HCT116 (cell line): Measurements from ENCODE around the gene GFER.

Experiments
- CTCF ChIP-seq, 3 experiments: fragments of 200-600 bp in 1 of 3; sonication (generic) in 1 of 3; IDR thresholded peaks in 2 of 3; conservative IDR thresholded peaks in 1 of 3; 2 replicates each; pipeline ENCODE4 v1.5.1; 2012 to 2017; ENCODE audit warnings: low read depth in 2 of 3, low read length in 2 of 3, antibody characterized with exemption in 1 of 3, borderline replicate concordance in 1 of 3, control low read depth in 1 of 3, mild to moderate bottlenecking in 1 of 3, mixed read lengths in 1 of 3, mixed run types in 1 of 3, moderate library complexity in 1 of 3; ENCODE audit not compliant: insufficient read depth in 1 of 3
- EZH2 ChIP-seq: fragments of 200-600 bp; sonication (generic); IDR thresholded peaks from 2 replicates; pipeline ENCODE4 v1.6.1; 2017; ENCODE audit warnings: antibody characterized with exemption, mixed run types
- POLR2A ChIP-seq: IDR thresholded peaks from 2 replicates; pipeline ENCODE4 v1.7.0; 2011; ENCODE audit warnings: borderline replicate concordance; ENCODE audit not compliant: insufficient read depth, insufficient read length; ENCODE audit errors: extremely low read depth
- POLR2AphosphoS5 ChIP-seq: IDR thresholded peaks from 2 replicates; pipeline ENCODE4 v1.6.1; 2011; ENCODE audit warnings: mild to moderate bottlenecking, low read depth, low read length, moderate library complexity
- TCF7L2 ChIP-seq: IDR thresholded peaks from 2 replicates; pipeline ENCODE4 v1.7.0; 2011; ENCODE audit warnings: borderline replicate concordance, inconsistent platforms; ENCODE audit not compliant: insufficient read depth, insufficient read length; ENCODE audit errors: extremely low read depth
- ZNF274 ChIP-seq: fragments of 200-500 bp; sonication (Bioruptor generic); IDR thresholded peaks from 2 replicates; pipeline ENCODE4 v1.6.1; 2014; ENCODE audit warnings: mild to moderate bottlenecking, low read depth, low read length, inconsistent platforms
- TF ChIP-seq, protein P1 (sequence below): IDR thresholded peaks from 2 replicates; pipeline ENCODE4 v1.6.1; 2012

DNA sequence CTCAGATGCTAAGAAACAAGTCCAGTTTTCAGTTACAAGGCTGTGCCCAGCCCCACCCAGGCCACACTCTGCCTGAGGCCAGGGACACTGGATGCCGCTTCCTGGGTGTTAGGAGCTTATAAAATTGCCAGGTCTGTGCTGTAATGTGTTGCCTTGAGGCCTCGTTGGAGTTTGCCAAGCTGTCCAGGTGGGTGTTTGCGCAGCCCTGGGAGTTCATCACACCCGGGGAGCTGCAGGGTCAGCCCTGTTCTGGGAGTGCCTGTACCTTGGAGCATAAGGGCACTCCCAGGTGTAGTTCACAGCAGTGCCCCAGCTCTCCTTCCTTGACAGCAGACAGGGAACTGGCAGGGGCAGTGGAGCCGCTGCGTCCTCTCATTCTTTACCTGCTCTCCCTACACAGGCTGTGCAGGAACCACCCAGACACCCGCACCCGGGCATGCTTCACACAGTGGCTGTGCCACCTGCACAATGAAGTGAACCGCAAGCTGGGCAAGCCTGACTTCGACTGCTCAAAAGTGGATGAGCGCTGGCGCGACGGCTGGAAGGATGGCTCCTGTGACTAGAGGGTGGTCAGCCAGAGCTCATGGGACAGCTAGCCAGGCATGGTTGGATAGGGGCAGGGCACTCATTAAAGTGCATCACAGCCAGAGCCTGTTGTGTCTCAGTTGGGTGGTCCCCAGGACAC lies 1.6 kb downstream of the GFER start:
- TF ChIP-seq, protein P1, sequence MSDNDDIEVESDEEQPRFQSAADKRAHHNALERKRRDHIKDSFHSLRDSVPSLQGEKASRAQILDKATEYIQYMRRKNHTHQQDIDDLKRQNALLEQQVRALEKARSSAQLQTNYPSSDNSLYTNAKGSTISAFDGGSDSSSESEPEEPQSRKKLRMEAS, result no peak
- TF ChIP-seq CTCF (IDR thresholded peaks at IDR 0.05 in 2 of 3, conservative IDR thresholded peaks at IDR 0.05 in 1 of 3; ENCODE audit: borderline replicate concordance in 1 of 3, insufficient read depth in 1 of 3, low read depth in 2 of 3, low read length in 2 of 3), result no peak
- TF ChIP-seq TCF7L2, result no peak
- TF ChIP-seq POLR2A, result no peak
- TF ChIP-seq EZH2, result no peak
- TF ChIP-seq POLR2AphosphoS5, result no peak
- no peak for TF ChIP-seq ZNF274
